Fibroblast of villous mesenchyme (primary cell): ENCODE data around the gene SSTR5. TPM values are rescaled to one million over a fixed set of nuclear protein-coding genes. Genes with fewer than 3 reads are reported as not detected.

ENCODE experiments used
- DNase-seq: peaks from one replicate; pipeline ENCODE4 v3.0.0-alpha.2; 2010; ENCODE audit warnings: low read depth
- H3K4me3 ChIP-seq: 2 replicates; pipeline ENCODE4 v1.5.1; 2011; ENCODE audit warnings: low read depth, mild to moderate bottlenecking, low read length
- total RNA-seq: library from RNA; depleted of rRNA; stranded (reverse); fragments of >200 nt; gene quantifications from 2 replicates; pipeline ENCODE4 v1.2.3, GENCODE V29; 2012
- TF ChIP-seq, protein P1 (sequence below): IDR thresholded peaks from 2 replicates; pipeline ENCODE4 v1.5.1; 2012; ENCODE audit warnings: low read depth, mild to moderate bottlenecking, low read length; ENCODE audit not compliant: insufficient read depth

The SSTR5 gene
- total RNA-seq, 1 donor: not detected

DNA sequence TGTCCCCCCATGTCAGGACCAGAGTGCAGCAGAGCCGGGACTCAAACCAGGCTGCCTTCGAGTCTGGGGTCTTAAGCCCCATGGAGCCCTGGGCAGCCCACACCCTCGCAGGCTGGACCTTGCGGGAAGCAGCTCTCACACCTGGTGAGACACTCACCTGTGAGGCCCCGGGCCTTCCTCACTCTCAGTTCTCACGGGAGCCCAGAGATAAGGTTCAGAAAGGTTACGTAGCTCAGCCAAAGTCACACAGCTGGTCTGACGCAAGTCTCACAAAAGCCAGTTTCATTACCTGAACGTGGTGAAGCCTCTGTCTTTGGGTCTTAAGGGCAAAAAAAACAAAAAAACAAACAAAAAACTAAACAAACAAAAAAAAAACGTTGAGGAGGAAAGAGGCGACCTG, 32.8 kb upstream of the SSTR5 start:
- DNase-seq: no peak
- H3K4me3 ChIP-seq: no peak overlapping the region
- TF ChIP-seq, protein P1, sequence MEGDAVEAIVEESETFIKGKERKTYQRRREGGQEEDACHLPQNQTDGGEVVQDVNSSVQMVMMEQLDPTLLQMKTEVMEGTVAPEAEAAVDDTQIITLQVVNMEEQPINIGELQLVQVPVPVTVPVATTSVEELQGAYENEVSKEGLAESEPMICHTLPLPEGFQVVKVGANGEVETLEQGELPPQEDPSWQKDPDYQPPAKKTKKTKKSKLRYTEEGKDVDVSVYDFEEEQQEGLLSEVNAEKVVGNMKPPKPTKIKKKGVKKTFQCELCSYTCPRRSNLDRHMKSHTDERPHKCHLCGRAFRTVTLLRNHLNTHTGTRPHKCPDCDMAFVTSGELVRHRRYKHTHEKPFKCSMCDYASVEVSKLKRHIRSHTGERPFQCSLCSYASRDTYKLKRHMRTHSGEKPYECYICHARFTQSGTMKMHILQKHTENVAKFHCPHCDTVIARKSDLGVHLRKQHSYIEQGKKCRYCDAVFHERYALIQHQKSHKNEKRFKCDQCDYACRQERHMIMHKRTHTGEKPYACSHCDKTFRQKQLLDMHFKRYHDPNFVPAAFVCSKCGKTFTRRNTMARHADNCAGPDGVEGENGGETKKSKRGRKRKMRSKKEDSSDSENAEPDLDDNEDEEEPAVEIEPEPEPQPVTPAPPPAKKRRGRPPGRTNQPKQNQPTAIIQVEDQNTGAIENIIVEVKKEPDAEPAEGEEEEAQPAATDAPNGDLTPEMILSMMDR: no peak

DNA sequence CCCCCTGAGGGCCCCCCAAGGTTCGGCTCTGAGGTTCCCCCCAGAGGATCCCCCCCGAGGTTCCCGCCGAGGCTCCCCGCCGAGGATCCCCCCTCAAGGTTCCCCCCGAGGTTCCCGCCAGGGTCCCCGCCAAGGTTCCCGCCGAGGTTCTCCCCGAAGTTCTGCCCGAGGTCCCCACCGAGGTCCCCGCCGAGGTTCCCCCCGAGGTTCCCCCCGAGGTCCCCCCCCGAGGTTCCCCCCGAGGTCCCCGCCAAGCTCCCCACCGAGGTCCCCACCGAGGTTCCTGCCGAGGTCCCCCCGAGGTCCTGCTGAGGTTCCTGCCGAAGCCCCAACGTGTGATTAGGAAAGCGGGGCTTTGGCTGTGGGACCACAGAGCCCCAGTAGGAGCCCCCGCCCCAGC, 32.2 kb upstream of the SSTR5 start:
- TF ChIP-seq, protein P1: no peak
- DNase-seq: no peak
- no peak overlapping the region for H3K4me3 ChIP-seq

DNA sequence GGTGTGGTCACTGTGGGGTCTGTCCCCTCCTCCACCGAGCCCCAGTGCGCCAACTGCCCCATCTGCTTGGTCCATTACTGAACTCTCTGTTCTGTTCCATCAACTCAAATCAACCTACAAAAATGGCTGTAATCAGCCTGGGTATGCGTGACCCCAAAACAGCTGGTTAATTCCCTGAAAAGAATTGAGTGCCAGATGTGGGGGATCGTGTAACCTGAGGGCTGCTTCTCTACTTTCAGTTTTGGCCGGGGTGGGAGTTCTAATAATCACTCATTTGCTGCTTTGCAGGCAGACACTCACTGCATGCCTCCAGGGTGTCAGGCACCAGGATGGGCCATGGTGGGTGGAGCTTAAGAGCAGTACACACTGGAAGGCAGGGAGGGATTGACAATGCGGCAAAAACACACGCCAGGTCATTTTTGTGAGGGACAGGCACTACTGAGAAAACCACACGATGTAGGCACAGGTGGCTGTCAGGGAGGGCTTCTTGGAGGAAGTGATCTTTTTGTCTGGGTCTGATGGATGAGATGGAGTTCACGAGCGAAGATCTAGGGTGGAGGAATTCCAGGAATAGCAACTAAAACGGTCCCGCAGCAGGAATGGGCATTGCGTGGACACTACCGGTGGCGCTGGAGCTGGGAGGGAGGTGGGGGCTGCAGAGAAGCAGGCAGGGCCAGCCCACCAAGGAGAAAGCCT, 30.4 kb upstream of the SSTR5 start:
- TF ChIP-seq, protein P1: no peak
- H3K4me3 ChIP-seq: no peak overlapping the region

DNA sequence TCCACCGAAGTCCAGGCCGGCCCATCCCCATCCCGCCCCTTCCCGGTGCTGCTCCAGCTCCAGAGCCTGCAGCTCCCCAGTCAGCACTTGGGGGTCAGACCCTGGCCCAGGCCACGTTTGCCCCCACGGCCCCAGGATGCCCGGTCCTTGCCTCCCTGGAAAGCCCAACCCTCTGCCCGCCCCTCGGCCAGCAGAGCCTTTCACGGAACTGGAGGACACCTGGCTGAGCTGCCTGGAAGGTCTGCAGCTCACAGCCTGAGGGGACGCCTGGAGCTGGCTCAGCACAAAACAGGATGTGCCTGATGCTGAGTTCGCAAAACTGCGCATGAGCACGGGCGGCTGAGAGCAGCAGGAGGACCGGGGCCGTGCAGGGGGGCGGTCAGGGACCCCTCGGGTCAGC, 29.7 kb upstream of the SSTR5 start:
- no peak for DNase-seq
- H3K4me3 ChIP-seq: no peak overlapping the region
- TF ChIP-seq, protein P1: no peak

More for the DNA sequence above, 30.4 kb upstream of the SSTR5 start:
- no peak for DNase-seq

DNA sequence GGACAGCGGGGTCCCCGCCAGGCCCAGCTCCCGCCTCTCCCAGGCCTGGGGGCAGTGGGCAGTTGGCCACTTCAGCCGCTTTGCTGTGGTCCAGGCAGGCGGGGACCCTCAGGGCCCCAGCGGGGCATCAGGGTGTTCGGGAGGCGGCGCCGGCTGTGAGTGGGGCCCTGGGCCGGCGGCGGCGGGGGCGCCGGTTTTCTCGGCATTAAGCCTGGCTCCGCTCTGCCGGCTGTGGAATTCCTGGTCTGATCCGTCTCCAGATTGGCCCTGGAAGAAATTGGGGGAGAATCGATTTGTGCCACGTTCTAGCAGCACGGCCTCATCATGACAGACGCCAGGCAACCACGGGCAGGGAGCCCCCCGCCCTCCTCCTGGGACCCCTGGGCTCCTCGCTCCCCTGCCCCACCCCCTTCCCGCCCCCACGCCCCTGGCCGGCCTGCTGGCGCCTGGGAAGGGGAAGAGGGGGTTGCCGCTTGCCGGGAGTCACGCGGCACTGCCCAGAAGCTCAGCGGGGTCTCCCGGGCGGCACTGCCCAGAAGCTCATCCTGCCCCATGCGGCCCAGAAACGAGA, 28.6 kb upstream of the SSTR5 start:
- DNase-seq: no peak
- TF ChIP-seq, protein P1: no peak
- H3K4me3 ChIP-seq: no peak overlapping the region

DNA sequence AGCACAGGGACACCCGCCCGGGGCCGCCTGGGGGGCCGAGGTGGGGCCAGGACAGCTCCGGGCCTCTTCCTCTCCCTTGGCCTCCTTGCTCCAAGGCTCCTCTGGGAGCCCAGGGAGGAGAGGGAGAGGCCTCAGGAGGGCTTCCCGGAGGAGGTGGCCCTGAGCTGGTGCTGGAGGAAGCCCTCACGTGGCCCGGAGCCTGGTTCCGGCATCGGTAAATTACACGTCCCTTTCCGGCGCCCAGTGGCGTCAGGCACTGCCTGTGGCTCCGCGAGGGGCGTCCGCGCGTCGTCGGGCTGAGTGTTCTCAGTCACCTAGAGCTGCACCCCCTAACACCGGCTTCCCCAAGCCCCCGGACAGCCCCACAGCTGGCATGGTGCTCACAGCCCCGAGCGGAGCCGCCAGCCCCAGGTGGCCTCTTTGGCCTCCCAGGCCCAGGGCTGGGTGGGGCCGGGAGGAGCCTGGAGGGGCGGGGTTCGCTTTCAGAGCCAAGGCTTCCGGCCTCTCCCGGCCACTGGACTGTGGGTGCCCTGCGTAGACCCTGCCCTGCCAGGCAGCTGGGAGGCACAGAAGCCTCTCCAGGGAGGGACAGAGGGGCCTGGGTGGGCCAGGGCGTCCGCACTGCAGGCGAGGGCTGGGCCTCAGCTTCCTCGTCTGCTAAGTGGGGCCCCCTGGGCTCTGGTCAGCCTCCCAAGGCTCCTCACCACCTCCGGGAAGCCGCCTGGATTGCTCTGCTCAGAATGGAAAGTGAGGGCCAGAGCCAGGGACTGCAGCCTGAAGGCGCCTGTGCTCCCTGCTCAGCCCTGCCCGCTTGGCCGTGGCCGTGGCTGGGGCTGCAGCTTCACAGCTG, 27.9 kb upstream of the SSTR5 start:
- TF ChIP-seq, protein P1: no peak
- DNase-seq: no peak
- H3K4me3 ChIP-seq: no peak overlapping the region
